H9 (cell line): Measurements from ENCODE around the gene NEMP2. TPM values are rescaled to one million over a fixed set of nuclear protein-coding genes. Genes with fewer than 3 reads are reported as not detected.

Experiments used
- DNase-seq: peaks from one replicate; pipeline ENCODE4 v3.0.0-alpha.2; 2017
- H2AFZ ChIP-seq: one replicate; pipeline ENCODE4 v1.6.1; 2013; ENCODE audit warnings: mild to moderate bottlenecking, low read length, control low read depth, moderate library complexity
- H2AK5ac ChIP-seq: 2 replicates; pipeline ENCODE4 v1.6.1; 2013; ENCODE audit warnings: low read length, control low read depth, mixed read lengths; ENCODE audit not compliant: insufficient read length
- H2BK120ac ChIP-seq: one replicate; pipeline ENCODE4 v1.6.1; 2013; ENCODE audit warnings: low read depth, mild to moderate bottlenecking, low read length, control low read depth, inconsistent platforms; ENCODE audit not compliant: poor library complexity, severe bottlenecking
- H2BK12ac ChIP-seq: 2 replicates; pipeline ENCODE4 v1.6.1; 2013; ENCODE audit warnings: low read length, control low read depth, mixed read lengths, low read depth; ENCODE audit not compliant: insufficient read length
- H2BK15ac ChIP-seq: 2 replicates; pipeline ENCODE4 v1.6.1; 2013; ENCODE audit warnings: low read depth, low read length, control low read depth
- H2BK20ac ChIP-seq: one replicate; pipeline ENCODE4 v1.6.1; 2013; ENCODE audit warnings: low read depth, mild to moderate bottlenecking, low read length, control low read depth, inconsistent platforms; ENCODE audit not compliant: poor library complexity, severe bottlenecking
- H2BK5ac ChIP-seq: 2 replicates; pipeline ENCODE4 v1.6.1; 2013; ENCODE audit warnings: low read length, control low read depth, mixed read lengths; ENCODE audit not compliant: insufficient read length
- H3K14ac ChIP-seq: 2 replicates; pipeline ENCODE4 v1.6.1; 2013; ENCODE audit warnings: low read length, control low read depth; ENCODE audit not compliant: insufficient read depth
- H3K18ac ChIP-seq: 2 replicates; pipeline ENCODE4 v1.6.1; 2013; ENCODE audit warnings: low read depth, mild to moderate bottlenecking, mixed read lengths, low read length, control low read depth; ENCODE audit not compliant: insufficient read length
- H3K23ac ChIP-seq: 2 replicates; pipeline ENCODE4 v1.6.1; 2013; ENCODE audit warnings: low read length, control low read depth, mixed read lengths, low read depth; ENCODE audit not compliant: insufficient read length
- H3K23me2 ChIP-seq: 2 replicates; pipeline ENCODE4 v1.6.1; 2013; ENCODE audit warnings: low read depth, mild to moderate bottlenecking, mixed read lengths, low read length, control low read depth; ENCODE audit not compliant: insufficient read length, poor library complexity, severe bottlenecking
- H3K27ac ChIP-seq: 2 replicates; pipeline ENCODE4 v1.5.1; 2013; ENCODE audit warnings: low read length, control low read depth, mixed read lengths, low read depth; ENCODE audit not compliant: insufficient read length
- H3K27me3 ChIP-seq: 2 replicates; pipeline ENCODE4 v1.6.1; 2013; ENCODE audit warnings: low read length, control low read depth, inconsistent platforms; ENCODE audit not compliant: insufficient read depth
- H3K4ac ChIP-seq: 2 replicates; pipeline ENCODE4 v1.6.1; 2013; ENCODE audit warnings: low read depth, mild to moderate bottlenecking, control low read depth, inconsistent platforms, low read length, moderate library complexity
- H3K4me1 ChIP-seq: 2 replicates; pipeline ENCODE4 v1.6.1; 2013; ENCODE audit warnings: low read length, control low read depth, inconsistent platforms; ENCODE audit not compliant: insufficient read depth
- H3K4me2 ChIP-seq: 2 replicates; pipeline ENCODE4 v1.6.1; 2013; ENCODE audit warnings: low read length, control low read depth, mixed read lengths; ENCODE audit not compliant: insufficient read length, insufficient read depth
- H3K56ac ChIP-seq: 2 replicates; pipeline ENCODE4 v1.6.1; 2013; ENCODE audit warnings: low read depth, mild to moderate bottlenecking, mixed read lengths, low read length, control low read depth; ENCODE audit not compliant: insufficient read length
- H3K79me1 ChIP-seq: 2 replicates; pipeline ENCODE4 v1.6.1; 2013; ENCODE audit warnings: low read depth, mild to moderate bottlenecking, moderate library complexity, low read length, control low read depth, inconsistent platforms; ENCODE audit not compliant: insufficient read depth, poor library complexity, severe bottlenecking
- H3K79me2 ChIP-seq: 2 replicates; pipeline ENCODE4 v1.6.1; 2013; ENCODE audit warnings: low read length, control low read depth, inconsistent platforms; ENCODE audit not compliant: insufficient read depth
- H3K9ac ChIP-seq: 2 replicates; pipeline ENCODE4 v1.6.1; 2013; ENCODE audit warnings: low read length, control low read depth, mixed read lengths; ENCODE audit not compliant: insufficient read length; ENCODE audit errors: extremely low read depth
- H3K9me3 ChIP-seq: one replicate; pipeline ENCODE4 v1.6.1; 2013; ENCODE audit warnings: low read depth, low read length, inconsistent platforms; ENCODE audit not compliant: control insufficient read depth
- H3T11ph ChIP-seq: one replicate; pipeline ENCODE4 v1.6.1; 2013; ENCODE audit warnings: mild to moderate bottlenecking, low read length, control low read depth, inconsistent platforms
- H4K20me1 ChIP-seq: one replicate; pipeline ENCODE4 v1.6.1; 2013; ENCODE audit not compliant: control insufficient read depth, insufficient read length, insufficient read depth
- H4K5ac ChIP-seq: 2 replicates; pipeline ENCODE4 v1.6.1; 2013; ENCODE audit warnings: low read depth, mild to moderate bottlenecking, mixed read lengths, low read length, control low read depth; ENCODE audit not compliant: insufficient read length
- H4K8ac ChIP-seq: replicated peaks from 2 replicates; pipeline ENCODE4 v1.6.1; 2013; ENCODE audit warnings: low read length, control low read depth, mixed read lengths, low read depth; ENCODE audit not compliant: insufficient read length
- H4K91ac ChIP-seq: 2 replicates; pipeline ENCODE4 v1.6.1; 2013; ENCODE audit warnings: low read depth, mild to moderate bottlenecking, moderate library complexity, mixed read lengths, low read length, control low read depth; ENCODE audit not compliant: insufficient read length
- H3K27ac Mint-ChIP-seq, 3 experiments: 2 replicates in 2 of 3; 3 replicates in 1 of 3; pipeline ENCODE4 v1.8.0; 2020 to 2021; ENCODE audit warnings: mixed read lengths in 3 of 3, mild to moderate bottlenecking in 1 of 3, moderate library complexity in 1 of 3
- H3K27me3 Mint-ChIP-seq: 2 replicates; pipeline ENCODE4 v1.8.0; 2021; ENCODE audit warnings: low read depth, mild to moderate bottlenecking, moderate library complexity, mixed read lengths
- H3K36me3 Mint-ChIP-seq, 3 experiments: 2 replicates in 2 of 3; 3 replicates in 1 of 3; pipeline ENCODE4 v1.8.0; 2020 to 2021; ENCODE audit warnings: low read depth in 3 of 3, mixed read lengths in 3 of 3; ENCODE audit not compliant: insufficient read depth in 1 of 3
- H3K4me1 Mint-ChIP-seq, 2 experiments: 2 replicates each; pipeline ENCODE4 v1.8.0; 2020; ENCODE audit warnings: mixed read lengths in 2 of 2
- H3K4me3 Mint-ChIP-seq, 2 experiments: 2 replicates in 1 of 2; 3 replicates in 1 of 2; pipeline ENCODE4 v1.8.0; 2020 to 2021; ENCODE audit warnings: mild to moderate bottlenecking in 2 of 2, mixed read lengths in 2 of 2, moderate library complexity in 1 of 2
- H3K9me3 Mint-ChIP-seq, 2 experiments: 2 replicates in 1 of 2; 3 replicates in 1 of 2; pipeline ENCODE4 v1.8.0; 2020; ENCODE audit warnings: mild to moderate bottlenecking in 2 of 2, mixed read lengths in 2 of 2, moderate library complexity in 1 of 2
- CTCF ChIP-seq: fragments of 200-600 bp; sonication (generic); conservative IDR thresholded peaks from 3 replicates; pipeline ENCODE4 v1.8.0; 2021; ENCODE audit warnings: antibody characterized with exemption, mild to moderate bottlenecking
- WGBS: extraction: QIAGEN DNeasy Blood & Tissue Kit; methylation state at CpG from one replicate; pipeline ENCODE4 v1.1.7; 2013; ENCODE audit warnings: missing lambda C conversion rate, low lambda C conversion rate, mixed read lengths; ENCODE audit not compliant: insufficient read length; ENCODE audit errors: extremely low coverage; 5-methylcytosine and 5-hydroxymethylcytosine counted together
- total RNA-seq: library from RNA; stranded (reverse); gene quantifications from 2 replicates; pipeline ENCODE4 v1.2.1, GENCODE V29; 2021

Gene NEMP2
- total RNA-seq, 1 experiment from 2014 or later = 5.3 TPM

GRCh38 chr2:190465060-190465459 is 69.5 kb downstream of the NEMP2 start:
- H2BK15ac ChIP-seq = no peak overlapping the region
- no peak overlapping the region for H3K14ac ChIP-seq
- no peak for TF ChIP-seq CTCF
- no peak overlapping the region for H2AFZ ChIP-seq
- no peaks in the 10 kb centered on the region for H3K79me1 ChIP-seq
- no peak overlapping the region for H2BK5ac ChIP-seq
- H3K79me2 ChIP-seq = no peaks in the 10 kb centered on the region
- no peak overlapping the region for H3T11ph ChIP-seq
- H3K27me3 ChIP-seq = no peaks in the 10 kb centered on the region
- no peak overlapping the region for H4K5ac ChIP-seq
- WGBS = no CpG with 5 or more reads among the region's 2 CpGs
- H3K9me3 ChIP-seq = no peaks in the 10 kb centered on the region
- no peak overlapping the region for H2BK20ac ChIP-seq
- no peak overlapping the region for H3K56ac ChIP-seq
- no peak overlapping the region for H2BK120ac ChIP-seq
- H3K36me3 Mint-ChIP-seq = peaks cover 0 to under 1% (median 0%) of the 10 kb centered on the region in 3 experiments; a peak in 1 of 7 replicates
- H4K91ac ChIP-seq = no peak overlapping the region
- no peaks in the 10 kb centered on the region for H3K4me1 ChIP-seq
- no peaks in the 10 kb centered on the region for H3K23me2 ChIP-seq
- no peak overlapping the region for H3K4ac ChIP-seq
- H3K4me1 Mint-ChIP-seq = peaks cover 5 to 7% of the 10 kb centered on the region in 2 experiments; a peak in 2 of 4 replicates
- H3K9ac ChIP-seq = no peak overlapping the region
- H4K8ac ChIP-seq = no peak overlapping the region
- H3K27ac ChIP-seq = no peak overlapping the region
- no peaks in the 10 kb centered on the region for H4K20me1 ChIP-seq
- no peak overlapping the region for H3K4me2 ChIP-seq
- H2AK5ac ChIP-seq = no peak overlapping the region
- H3K27ac Mint-ChIP-seq = no peak overlapping the region
- no peak overlapping the region for H3K23ac ChIP-seq
- H3K27me3 Mint-ChIP-seq = no peaks in the 10 kb centered on the region
- H3K9me3 Mint-ChIP-seq = no peaks in the 10 kb centered on the region
- no peak overlapping the region for H3K4me3 Mint-ChIP-seq
- no peak overlapping the region for H2BK12ac ChIP-seq
- no peak overlapping the region for H3K18ac ChIP-seq
- no peak for DNase-seq
